ENCODE results near the gene OR2A12. TPM values are rescaled to one million over a fixed set of nuclear protein-coding genes. Genes with fewer than 3 reads are reported as not detected.

The OR2A12 gene
- total RNA-seq, 1 donor = not detected

DNA sequence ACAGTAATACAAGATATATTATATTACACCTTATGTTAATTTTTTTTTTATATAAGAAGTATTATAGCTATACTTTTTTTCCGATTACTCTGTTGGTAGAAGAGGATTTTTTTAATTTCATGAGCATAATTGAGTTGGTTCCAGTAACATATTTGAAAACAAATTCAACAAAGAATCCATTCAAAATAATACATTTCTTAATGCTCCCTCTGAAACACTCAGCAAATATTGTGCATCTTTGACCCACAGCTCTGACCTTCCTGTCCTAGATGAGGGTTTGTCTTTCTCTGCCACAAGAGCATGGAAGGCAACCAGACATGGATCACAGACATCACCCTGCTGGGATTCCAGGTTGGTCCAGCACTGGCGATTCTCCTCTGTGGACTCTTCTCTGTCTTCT is 23.2 kb downstream of the OR2A12 start, which contains the start of gene OR2A2:
Gene OR2A2, plus strand, starts transcription at position 301 of the 400 bp plus-strand sequence. Its CDS starts 0 bp downstream, at position 301.
- H3K27me3 ChIP-seq (ENCODE audit: insufficient read depth, low read length) = no peaks in the 10 kb centered on the region

DNA sequence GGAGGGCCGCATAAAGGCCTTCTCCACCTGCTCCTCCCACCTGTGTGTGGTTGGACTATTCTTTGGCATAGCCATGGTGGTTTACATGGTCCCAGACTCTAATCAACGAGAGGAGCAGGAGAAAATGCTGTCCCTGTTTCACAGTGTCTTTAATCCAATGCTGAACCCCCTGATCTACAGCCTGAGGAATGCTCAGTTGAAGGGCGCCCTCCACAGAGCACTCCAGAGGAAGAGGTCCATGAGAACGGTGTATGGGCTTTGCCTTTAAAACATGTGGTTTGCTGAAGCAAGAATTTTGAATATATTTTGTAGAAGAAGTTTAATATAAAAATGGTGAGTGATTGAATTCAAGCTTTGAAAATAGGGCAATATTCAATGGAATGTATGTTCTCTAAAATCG is 24.2 kb downstream of the OR2A12 start:
- no peaks in the 10 kb centered on the region for H3K36me3 ChIP-seq (ENCODE audit: insufficient read depth, low read length)
- no peak overlapping the region for H3K27ac ChIP-seq (ENCODE audit: low read depth, low read length)
- H3K27me3 ChIP-seq (ENCODE audit: insufficient read depth, low read length) = no peaks in the 10 kb centered on the region
- no peaks in the 10 kb centered on the region for H4K20me1 ChIP-seq (ENCODE audit: insufficient read depth, low read length)
- no peak overlapping the region for H3K4me3 ChIP-seq (ENCODE audit: insufficient read depth, low read length)
- DNase-seq (ENCODE audit: insufficient read length, low spot score, missing footprints) = no peak
- TF ChIP-seq, protein P1, sequence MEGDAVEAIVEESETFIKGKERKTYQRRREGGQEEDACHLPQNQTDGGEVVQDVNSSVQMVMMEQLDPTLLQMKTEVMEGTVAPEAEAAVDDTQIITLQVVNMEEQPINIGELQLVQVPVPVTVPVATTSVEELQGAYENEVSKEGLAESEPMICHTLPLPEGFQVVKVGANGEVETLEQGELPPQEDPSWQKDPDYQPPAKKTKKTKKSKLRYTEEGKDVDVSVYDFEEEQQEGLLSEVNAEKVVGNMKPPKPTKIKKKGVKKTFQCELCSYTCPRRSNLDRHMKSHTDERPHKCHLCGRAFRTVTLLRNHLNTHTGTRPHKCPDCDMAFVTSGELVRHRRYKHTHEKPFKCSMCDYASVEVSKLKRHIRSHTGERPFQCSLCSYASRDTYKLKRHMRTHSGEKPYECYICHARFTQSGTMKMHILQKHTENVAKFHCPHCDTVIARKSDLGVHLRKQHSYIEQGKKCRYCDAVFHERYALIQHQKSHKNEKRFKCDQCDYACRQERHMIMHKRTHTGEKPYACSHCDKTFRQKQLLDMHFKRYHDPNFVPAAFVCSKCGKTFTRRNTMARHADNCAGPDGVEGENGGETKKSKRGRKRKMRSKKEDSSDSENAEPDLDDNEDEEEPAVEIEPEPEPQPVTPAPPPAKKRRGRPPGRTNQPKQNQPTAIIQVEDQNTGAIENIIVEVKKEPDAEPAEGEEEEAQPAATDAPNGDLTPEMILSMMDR (IDR thresholded peaks at IDR 0.05; ENCODE audit: extremely low read depth, low read depth, low read length) = no peak
- H3K9me3 ChIP-seq (ENCODE audit: low read depth, low read length) = no peaks in the 10 kb centered on the region
- H3K4me2 ChIP-seq (ENCODE audit: insufficient read depth, low read length) = no peak overlapping the region
- no peak overlapping the region for H2AFZ ChIP-seq (ENCODE audit: low read length)
- H3K79me2 ChIP-seq (ENCODE audit: insufficient read depth, low read length) = no peaks in the 10 kb centered on the region
- no peaks in the 10 kb centered on the region for H3K4me1 ChIP-seq (ENCODE audit: insufficient read depth, low read length)

More for the DNA sequence above, 23.2 kb downstream of the OR2A12 start, which contains the start of gene OR2A2:
- Histone ChIP-seq H4K20me1 (ENCODE audit: insufficient read depth, low read length) (no peaks in the 10 kb centered on the region), H3K4me2 (ENCODE audit: insufficient read depth, low read length) (no peak within 1 kb of the TSS), H3K4me1 (ENCODE audit: insufficient read depth, low read length) (no peaks in the 10 kb centered on the region), H3K9me3 (ENCODE audit: low read depth, low read length) (no peaks in the 10 kb centered on the region), H3K27ac (ENCODE audit: low read depth, low read length) (no peak within 1 kb of the TSS), H3K4me3 (ENCODE audit: insufficient read depth, low read length) (no peak within 1 kb of the TSS), H3K79me2 (ENCODE audit: insufficient read depth, low read length) (no peaks in the 10 kb centered on the region), H2AFZ (ENCODE audit: low read length) (no peak within 1 kb of the TSS), H3K36me3 (ENCODE audit: insufficient read depth, low read length) (no peaks in the 10 kb centered on the region)
- TF ChIP-seq, protein P1 (IDR thresholded peaks at IDR 0.05; ENCODE audit: extremely low read depth, low read depth, low read length) = no peak
- no peak for DNase-seq (ENCODE audit: insufficient read length, low spot score, missing footprints)

DNA sequence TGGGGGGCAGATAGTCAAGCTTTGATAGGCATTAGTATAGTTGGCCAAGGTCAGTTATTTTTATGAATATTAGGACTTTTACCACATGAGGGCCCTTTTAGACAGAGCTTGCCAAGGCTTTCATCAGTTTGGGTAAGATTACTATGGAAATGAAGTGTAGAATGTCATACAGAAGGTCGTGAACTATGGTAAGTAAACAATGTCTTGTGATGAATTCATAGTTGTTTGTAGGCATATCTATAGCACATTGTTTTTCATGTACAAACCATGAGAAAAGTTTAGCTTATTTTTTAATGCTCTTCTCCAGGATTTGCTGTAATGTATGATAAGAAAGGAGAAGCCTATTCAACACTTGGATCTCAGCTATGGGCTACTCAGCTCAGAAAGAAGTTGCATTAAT is 27.6 kb downstream of the OR2A12 start:
- Histone ChIP-seq H3K36me3 (ENCODE audit: insufficient read depth, low read length) (no peaks in the 10 kb centered on the region), H3K4me1 (ENCODE audit: insufficient read depth, low read length) (no peaks in the 10 kb centered on the region), H3K27ac (ENCODE audit: low read depth, low read length) (no peak overlapping the region), H3K4me2 (ENCODE audit: insufficient read depth, low read length) (no peak overlapping the region), H3K4me3 (ENCODE audit: insufficient read depth, low read length) (no peak overlapping the region), H2AFZ (ENCODE audit: low read length) (no peak overlapping the region), H3K79me2 (ENCODE audit: insufficient read depth, low read length) (no peaks in the 10 kb centered on the region), H3K9me3 (ENCODE audit: low read depth, low read length) (no peaks in the 10 kb centered on the region), H3K27me3 (ENCODE audit: insufficient read depth, low read length) (no peaks in the 10 kb centered on the region), H4K20me1 (ENCODE audit: insufficient read depth, low read length) (no peaks in the 10 kb centered on the region)
- DNase-seq (ENCODE audit: insufficient read length, low spot score, missing footprints) = no peak
- TF ChIP-seq, protein P1 (IDR thresholded peaks at IDR 0.05; ENCODE audit: extremely low read depth, low read depth, low read length) = no peak

DNA sequence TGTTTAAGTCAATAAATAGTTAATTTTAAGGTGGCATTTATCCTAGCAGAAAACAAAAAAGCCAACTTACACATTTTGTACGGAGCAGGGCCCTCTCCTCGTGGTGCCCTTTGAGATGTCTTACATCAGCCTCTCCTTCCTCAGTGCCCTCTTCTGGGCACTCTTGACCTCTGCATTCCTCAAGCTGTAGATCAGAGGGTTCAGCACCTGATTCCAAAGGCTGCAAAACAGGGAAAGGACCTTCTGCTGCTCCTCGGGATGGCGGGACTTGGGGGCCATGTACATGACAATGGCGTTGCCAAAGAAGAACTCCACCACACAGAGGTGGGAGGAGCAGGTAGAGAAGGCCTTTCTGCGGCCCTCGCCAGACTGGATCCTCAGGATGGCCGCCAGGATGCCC is 32.3 kb downstream of the OR2A12 start:
- H3K79me2 ChIP-seq (ENCODE audit: insufficient read depth, low read length) = no peaks in the 10 kb centered on the region
- H3K4me1 ChIP-seq (ENCODE audit: insufficient read depth, low read length) = no peaks in the 10 kb centered on the region
- DNase-seq (ENCODE audit: insufficient read length, low spot score, missing footprints) = no peak
- no peak overlapping the region for H2AFZ ChIP-seq (ENCODE audit: low read length)
- no peaks in the 10 kb centered on the region for H4K20me1 ChIP-seq (ENCODE audit: insufficient read depth, low read length)
- no peaks in the 10 kb centered on the region for H3K27me3 ChIP-seq (ENCODE audit: insufficient read depth, low read length)
- H3K36me3 ChIP-seq (ENCODE audit: insufficient read depth, low read length) = no peaks in the 10 kb centered on the region
- H3K9me3 ChIP-seq (ENCODE audit: low read depth, low read length) = no peaks in the 10 kb centered on the region
- H3K27ac ChIP-seq (ENCODE audit: low read depth, low read length) = no peak overlapping the region
- no peak overlapping the region for H3K4me3 ChIP-seq (ENCODE audit: insufficient read depth, low read length)
- TF ChIP-seq, protein P1 (IDR thresholded peaks at IDR 0.05; ENCODE audit: extremely low read depth, low read depth, low read length) = no peak
- no peak overlapping the region for H3K4me2 ChIP-seq (ENCODE audit: insufficient read depth, low read length)

Measured in osteoblast (primary cell).